ENCODE results near the gene B9D1.

GRCh38 chr17:19341211-19341631, 21.3 kb downstream of the B9D1 start:
- no peak for TF ChIP-seq CTCF (conservative IDR thresholded peaks at IDR 0.05 in 1 of 2, IDR thresholded peaks at IDR 0.05 in 1 of 2; ENCODE audit: extremely low read depth in 1 of 2, insufficient read depth in 1 of 2, low read depth in 1 of 2, low read length in 2 of 2)
- TF ChIP-seq EZH2 (IDR thresholded peaks at IDR 0.05; ENCODE audit: borderline replicate concordance, low read length), result no peak

Measured in mammary epithelial cell (primary cell).